Pulmonary artery endothelial cell (primary cell): ENCODE measurements around the gene CACNA1C. TPM values are rescaled to one million over a fixed set of nuclear protein-coding genes. Genes with fewer than 3 reads are reported as not detected.

ENCODE experiments used
- DNase-seq: peaks from one replicate; pipeline ENCODE4 v3.0.0-alpha.2; 2011; ENCODE audit warnings: low read depth, low spot score
- total RNA-seq: library from RNA; depleted of rRNA; stranded (reverse); fragments of >200 nt; gene quantifications from 2 replicates; pipeline ENCODE4 v1.2.3, GENCODE V29; 2014

Gene CACNA1C
- total RNA-seq, 1 donor from 2014 or later = not detected

GRCh38 chr12:2194571-2194970 is 141.8 kb downstream of the CACNA1C start:
- DNase-seq = no peak

GRCh38 chr12:2195085-2195484 is 142.3 kb downstream of the CACNA1C start:
- DNase-seq = no peak

GRCh38 chr12:2198005-2198501 is 145.3 kb downstream of the CACNA1C start:
- DNase-seq = no peak

DNA sequence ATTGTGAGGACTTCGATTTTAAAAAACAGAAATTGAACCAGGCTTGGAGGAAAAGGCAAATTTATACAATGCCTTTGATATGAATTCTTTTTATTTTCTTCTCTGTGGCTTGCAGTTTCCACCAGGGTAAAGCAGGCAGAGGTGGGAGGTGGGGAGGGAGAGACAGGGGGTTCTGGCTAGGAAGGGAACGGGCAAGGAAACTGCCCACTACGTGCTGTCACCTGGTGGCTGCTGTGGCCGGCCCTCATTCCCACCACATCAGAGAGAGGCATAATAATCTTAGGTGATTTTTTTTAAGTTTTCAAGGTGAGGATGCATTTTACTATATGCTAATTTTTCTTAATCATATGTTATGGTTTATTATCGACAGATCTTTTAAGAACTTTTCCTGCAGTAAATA is 145.8 kb downstream of the CACNA1C start:
- DNase-seq = no peak

- no peak for DNase-seq
Observed at GRCh38 chr12:2205996-2206395, 153.2 kb downstream of the CACNA1C start.

DNA sequence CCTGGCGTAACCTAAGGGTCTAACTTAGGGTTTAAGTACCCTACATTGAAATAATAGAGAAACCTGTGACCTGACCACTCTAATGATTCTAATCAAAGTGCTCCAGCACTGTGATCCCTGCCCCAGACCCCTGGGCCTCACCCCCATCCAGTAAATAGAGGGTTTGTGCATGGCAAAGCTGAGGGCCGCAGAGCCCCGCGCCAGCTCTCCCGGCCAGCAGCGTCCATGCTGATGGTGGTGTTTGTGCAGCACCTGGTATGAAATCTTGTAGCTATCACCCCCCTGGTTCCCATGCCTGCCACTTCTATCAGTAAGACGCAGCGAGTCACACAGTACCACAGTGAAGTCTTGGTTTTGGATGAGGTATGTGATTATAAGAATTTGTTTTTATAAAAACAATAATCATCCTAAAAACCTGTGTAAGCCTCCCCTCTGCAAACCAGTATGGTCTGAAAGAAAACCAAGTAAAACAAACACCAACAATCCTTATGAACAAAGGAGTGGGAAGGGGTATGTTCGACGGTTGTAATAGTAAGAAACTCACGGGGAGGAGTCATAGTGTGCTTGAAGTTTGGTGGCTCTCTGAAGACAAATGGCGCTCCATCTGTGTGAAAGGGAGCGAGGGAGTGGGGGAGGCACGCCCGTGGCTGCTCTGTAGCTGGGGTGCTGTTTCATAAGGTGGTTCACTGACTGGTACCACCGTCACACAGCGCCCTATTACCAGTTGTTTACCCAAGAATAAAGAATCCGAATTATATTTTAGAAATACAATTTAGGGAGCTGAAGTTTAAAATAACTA is 156.2 kb downstream of the CACNA1C start:
- DNase-seq = no peak

DNA sequence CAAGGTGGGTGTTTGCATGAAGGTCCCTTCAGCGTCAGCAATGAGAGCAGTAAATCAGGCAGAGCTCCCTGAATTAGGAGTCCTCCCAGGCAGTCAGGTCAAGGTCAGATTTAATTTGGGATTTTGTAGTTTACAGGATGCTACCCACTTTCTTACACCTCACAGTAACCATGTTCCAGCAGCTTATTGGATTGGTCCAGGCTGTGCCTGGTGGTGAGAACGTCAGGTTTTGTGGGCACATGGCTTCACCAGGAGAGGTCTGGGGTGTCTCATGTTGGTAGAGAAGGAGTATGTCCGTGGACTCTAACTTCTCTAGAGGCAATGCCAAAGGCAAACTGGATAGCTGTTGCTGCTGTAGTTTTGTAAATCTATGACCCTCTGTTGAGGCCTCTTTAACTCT is 158.3 kb downstream of the CACNA1C start:
- DNase-seq = no peak

DNA sequence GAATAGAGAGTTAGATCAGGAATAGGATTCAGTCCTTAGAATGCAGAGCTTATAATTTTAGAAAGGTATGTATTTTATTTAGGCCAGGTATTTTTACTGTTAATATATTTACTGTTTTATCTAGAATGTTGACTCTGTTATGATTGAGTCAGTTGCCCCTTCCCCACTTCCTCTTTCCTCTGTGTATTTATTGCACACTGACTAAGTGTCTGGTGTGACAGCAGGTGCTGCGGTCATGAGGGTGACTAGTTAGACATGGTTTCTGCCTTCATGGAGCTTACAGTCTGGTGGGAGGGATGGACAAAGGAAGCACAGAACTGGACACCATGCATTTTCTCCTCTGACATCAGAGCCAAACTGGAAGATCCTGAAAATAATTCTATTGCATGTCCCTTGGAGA is 159.8 kb downstream of the CACNA1C start:
- no peak for DNase-seq

DNA sequence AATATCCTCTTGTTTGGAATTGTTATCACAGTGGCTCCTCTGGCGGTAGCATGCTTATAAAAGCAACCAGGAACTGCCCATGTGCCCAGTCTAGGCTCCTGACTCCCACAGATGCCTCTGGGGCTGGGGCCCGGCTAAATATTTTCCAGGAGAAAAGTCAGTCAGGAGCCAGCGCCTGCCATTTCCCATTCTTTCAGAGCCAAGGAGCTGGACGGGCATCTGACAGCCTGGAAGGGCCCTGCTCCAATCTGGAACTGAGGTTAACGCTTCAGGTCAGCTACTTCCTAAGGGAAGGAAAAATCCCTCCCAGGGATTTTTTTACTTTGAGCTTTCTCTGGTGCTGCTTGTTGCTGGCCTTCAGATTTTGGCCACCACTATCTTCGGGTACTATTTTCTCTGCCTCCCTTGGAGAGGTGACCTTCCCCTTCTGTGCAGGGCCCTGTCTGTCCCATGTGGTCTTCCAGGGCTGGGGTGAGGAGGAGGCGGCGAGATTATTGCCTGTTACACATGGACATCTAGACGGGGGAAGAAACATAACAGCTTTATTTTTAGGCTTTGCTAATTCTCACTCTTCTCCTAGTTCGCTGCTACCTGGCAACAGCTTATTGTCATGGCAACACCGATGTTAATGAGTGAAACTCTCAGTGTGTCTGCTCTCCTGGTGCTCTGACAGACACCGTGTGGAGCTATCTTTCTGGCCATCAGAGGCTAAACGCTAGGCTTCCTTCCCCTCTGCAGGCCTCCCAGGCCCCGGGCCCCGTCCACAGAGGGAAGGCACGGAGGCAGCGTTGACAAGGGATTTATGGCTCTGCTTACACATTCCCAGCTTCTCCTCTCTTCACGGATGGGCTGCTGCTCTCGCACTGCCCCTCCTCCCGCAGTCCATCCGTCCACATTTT is 160.4 kb downstream of the CACNA1C start:
- DNase-seq = no peak

- no peak for DNase-seq
Observed at GRCh38 chr12:2214411-2214810, 161.6 kb downstream of the CACNA1C start.

DNA sequence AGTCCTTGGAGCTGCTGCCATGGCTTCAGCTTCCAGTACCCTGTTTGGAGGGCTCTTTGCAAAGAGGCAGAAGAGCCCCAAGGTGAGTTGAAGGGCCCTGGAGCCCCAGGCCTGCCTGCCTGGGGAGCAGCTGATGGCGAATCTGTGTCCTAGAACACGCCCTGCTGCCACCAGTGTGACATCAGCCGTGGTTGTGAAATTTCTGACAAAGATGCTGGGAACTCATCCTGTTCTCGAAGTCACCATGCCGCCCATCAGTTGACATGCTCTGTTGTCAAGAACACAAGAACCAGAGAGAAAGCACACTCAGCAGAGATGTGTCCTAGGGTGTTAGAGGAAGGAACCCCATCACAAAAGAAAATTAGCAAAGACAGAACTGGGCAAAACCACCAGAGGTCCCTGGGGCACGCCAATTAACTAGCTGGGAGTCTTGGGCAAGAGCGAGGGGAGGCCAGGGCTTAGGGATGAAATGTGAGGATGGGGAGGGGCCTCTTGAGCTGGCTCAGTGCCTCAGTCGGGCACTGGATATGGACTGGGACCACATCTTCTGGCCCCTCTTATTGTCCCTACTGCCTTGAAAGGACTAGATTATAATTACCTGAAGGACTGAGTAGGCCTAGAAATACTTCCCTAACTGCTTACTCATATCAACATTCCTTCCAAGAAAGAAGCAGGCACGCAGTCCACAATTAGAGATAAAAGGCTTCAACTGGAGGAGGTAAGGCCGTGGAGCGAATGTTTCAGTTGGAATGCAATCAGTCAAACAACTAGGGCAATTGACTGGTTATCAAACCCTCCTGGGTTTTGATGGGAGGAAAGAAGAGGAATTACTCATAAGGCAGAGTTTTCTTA is 163.1 kb downstream of the CACNA1C start:
- DNase-seq = no peak

- no peak for DNase-seq
Observed at GRCh38 chr12:2218706-2219105, 165.9 kb downstream of the CACNA1C start.

- no peak for DNase-seq
Observed at GRCh38 chr12:2221030-2221621, 168.3 kb downstream of the CACNA1C start.

- no peak for DNase-seq
Observed at GRCh38 chr12:2222691-2223090, 169.9 kb downstream of the CACNA1C start.

- no peak for DNase-seq
Observed at GRCh38 chr12:2224961-2225360, 172.2 kb downstream of the CACNA1C start.

- no peak for DNase-seq
Observed at GRCh38 chr12:2225696-2226095, 172.9 kb downstream of the CACNA1C start.

- no peak for DNase-seq
Observed at GRCh38 chr12:2226641-2227040, 173.9 kb downstream of the CACNA1C start.

- DNase-seq = no peak
Observed at GRCh38 chr12:2227360-2227759, 174.6 kb downstream of the CACNA1C start.

GRCh38 chr12:2228535-2228934 is 175.7 kb downstream of the CACNA1C start:
- DNase-seq = no peak

- no peak for DNase-seq
Observed at GRCh38 chr12:2229661-2230539, 177.1 kb downstream of the CACNA1C start.
